Adrenal gland (tissue), 5 donors: ENCODE data around the gene SDK2.

Experiments
- CTCF ChIP-seq, 6 experiments: fragments of 450-650 bp in 4 of 6; fragments of 200-600 bp in 2 of 6; sonication (generic) in 1 of 6; IDR thresholded peaks; 1 replicate in 5 of 6; 2 replicates in 1 of 6; pipeline versions ENCODE4 v1.5.1 to v1.8.0; 2016 to 2021; ENCODE audit warnings: antibody characterized with exemption in 6 of 6, mild to moderate bottlenecking in 2 of 6, moderate library complexity in 1 of 6
- POLR2A ChIP-seq, 2 donors: fragments of 450-650 bp; IDR thresholded peaks; one replicate each; pipeline ENCODE4 v1.6.1; 2017; ENCODE audit warnings: antibody characterized with exemption in 2 of 2, mild to moderate bottlenecking in 2 of 2, moderate library complexity in 1 of 2
- donor health status: DM: no; HTN: no; CAD: no.

GRCh38 chr17:73485130-73485529, 159.1 kb downstream of the SDK2 start:
- TF ChIP-seq CTCF (IDR thresholded peaks at IDR 0.05) (no peak), POLR2A (IDR thresholded peaks at IDR 0.05) (no peak)
